Smooth muscle cell of the brain vasculature (primary cell): ENCODE measurements around the gene BMPR2.
"Not testable (repeated sequence)": the region's sequence is repeated elsewhere in the genome, so short reads cannot be mapped to it uniquely, and the experiment has no call there.

ENCODE experiments used
- DNase-seq: peaks from one replicate; pipeline ENCODE4 v3.0.0-alpha.2; 2012; ENCODE audit warnings: low read depth, low spot score

Gene BMPR2

GRCh38 chr2:202450785-202451184 lies 74.7 kb downstream of the BMPR2 start:
- DNase-seq: no peak

DNA sequence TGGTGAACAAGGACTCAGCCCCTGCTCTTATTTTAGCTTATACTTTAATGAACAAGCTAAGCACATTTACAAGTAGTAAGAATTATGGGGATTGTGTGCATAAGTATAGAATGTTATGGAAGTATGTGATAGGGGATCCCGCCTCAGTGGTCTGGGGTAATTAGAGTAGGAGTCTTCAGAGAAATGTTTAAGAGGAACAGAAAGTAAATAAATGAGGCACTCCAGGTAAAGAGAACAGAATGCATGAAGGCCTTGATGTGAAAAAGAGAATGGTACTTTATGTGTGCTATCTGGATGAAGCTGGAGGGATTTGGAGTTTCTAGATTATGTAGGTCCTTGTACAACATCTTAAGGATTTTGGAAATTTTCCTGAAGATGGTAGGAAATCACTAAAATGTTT lies 76.6 kb downstream of the BMPR2 start:
- DNase-seq: no peak

- no peak for DNase-seq
Measured at GRCh38 chr2:202454536-202454935, 78.4 kb downstream of the BMPR2 start.

- no peak for DNase-seq
Measured at GRCh38 chr2:202455114-202455513, 79.0 kb downstream of the BMPR2 start.

DNA sequence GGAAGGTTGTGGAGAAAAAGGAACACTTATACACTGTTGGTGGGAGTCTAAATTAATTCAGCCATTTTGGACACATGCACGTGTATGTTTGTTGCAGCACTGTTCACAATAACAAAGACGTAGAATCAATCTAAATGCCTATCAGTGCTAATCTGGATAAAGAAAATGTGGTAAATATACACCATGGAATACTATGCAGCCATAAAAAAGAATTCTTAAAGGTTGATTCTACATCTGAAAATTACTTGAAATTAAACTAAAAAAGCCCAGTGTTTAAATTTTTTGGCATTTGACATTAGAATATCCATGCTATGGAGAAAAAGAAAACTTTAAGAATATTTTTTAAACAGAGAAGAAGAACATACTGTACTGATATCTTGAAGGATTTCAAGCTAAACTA lies 84.0 kb downstream of the BMPR2 start:
- DNase-seq: no peak

GRCh38 chr2:202479090-202479489 lies 103.0 kb downstream of the BMPR2 start:
- no peak for DNase-seq

- no peak for DNase-seq
Measured at GRCh38 chr2:202479610-202480009, 103.5 kb downstream of the BMPR2 start.

GRCh38 chr2:202486351-202486750 lies 110.2 kb downstream of the BMPR2 start:
- DNase-seq: no peak

DNA sequence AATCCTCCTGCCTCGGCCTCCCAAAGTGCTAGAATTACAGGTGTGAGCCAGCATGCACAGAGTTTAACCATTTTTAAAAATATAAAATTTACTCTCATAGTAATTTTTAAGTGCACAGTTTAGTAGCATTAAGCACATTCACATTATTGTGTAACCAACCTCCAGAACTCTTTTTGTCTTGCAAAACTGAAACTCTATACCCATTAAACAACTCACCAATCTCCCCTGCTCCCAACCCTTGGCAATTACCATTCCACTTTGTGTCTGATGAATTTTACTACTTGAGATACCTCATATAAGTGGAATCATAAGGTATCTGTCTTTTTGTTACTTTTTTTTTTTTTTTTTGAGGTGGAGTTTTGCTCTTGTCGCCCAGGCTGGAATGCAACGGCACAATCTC lies 112.5 kb downstream of the BMPR2 start:
- no peak for DNase-seq

GRCh38 chr2:202490479-202490878 lies 114.4 kb downstream of the BMPR2 start:
- DNase-seq: no peak

GRCh38 chr2:202491514-202491913 lies 115.4 kb downstream of the BMPR2 start:
- no peak for DNase-seq

- DNase-seq: peak; percentile 79
Measured at GRCh38 chr2:202494300-202495229, 118.4 kb downstream of the BMPR2 start.

DNA sequence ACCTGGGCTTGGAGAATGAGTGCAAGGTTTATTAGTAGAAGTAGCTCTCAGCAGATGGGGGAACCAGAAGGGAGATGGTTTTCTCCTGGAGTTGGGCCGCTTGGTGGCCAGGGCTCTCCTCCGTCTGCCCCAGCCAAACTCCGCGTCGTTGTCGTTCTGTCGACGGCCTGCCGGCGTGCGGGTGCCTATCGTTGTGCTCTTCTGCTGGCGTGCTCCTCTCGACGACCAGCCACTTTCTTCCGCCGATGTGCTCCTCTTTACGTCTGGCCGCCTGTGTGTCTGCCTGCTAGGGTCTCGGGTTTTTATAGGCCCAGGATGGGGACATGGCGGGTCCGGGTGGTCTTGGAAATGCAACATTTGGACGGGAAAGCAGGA lies 119.1 kb downstream of the BMPR2 start:
- DNase-seq: no peak

DNA sequence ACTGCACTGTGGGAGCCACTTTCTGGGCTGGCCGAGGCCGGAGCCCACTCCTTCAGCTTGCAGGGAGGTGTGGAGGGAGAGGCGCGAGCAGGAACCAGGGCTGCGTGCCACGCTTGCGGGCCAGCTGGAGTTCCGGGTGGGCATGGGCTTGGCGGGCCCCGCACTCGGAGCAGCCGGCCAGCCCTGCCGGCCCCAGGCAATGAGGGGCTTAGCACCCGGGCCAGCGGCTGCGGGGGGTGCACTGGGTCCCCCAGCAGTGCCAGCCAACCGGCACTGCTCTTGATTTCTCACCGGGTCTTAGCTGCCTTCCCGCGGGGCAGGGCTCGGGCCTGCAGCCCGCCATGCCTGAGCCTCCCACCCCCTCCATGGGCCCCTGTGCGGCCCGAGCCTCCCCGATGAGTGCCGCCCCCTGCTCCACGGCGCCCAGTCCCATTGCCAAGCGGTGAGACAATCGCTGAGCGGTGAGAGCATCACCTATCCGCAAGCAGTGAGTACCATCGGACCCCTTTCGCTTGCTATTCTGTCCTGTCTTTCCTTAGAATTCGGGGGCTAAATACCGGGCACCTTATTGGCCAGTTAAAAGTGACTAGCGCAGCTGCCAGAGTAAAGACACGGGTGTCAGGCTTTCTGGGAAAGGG lies 120.8 kb downstream of the BMPR2 start:
- DNase-seq: not testable (repeated sequence)

- not testable (repeated sequence) for DNase-seq
Measured at GRCh38 chr2:202497473-202497866, 121.3 kb downstream of the BMPR2 start.

DNA sequence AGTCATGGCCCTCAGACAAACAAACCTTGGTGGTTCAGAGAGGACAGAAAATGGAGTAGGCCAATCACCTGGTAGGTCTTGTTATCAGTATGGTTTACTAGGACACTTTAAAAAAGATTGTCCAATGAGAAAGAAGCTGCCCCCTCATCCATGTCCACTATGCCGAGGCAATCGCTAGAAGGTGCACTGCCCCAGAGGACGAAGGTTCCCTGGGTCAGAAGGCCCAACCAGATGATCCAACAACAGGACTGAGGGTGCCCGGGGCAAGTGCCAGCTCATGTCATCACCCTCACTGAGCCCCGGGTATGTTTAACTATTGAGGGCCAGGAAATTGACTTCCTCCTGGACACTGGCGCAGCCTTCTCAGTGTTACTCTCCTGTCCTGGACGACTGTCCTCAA lies 123.7 kb downstream of the BMPR2 start:
- not testable (repeated sequence) for DNase-seq

- DNase-seq: not testable (repeated sequence)
Measured at GRCh38 chr2:202503276-202503675, 127.1 kb downstream of the BMPR2 start.

DNA sequence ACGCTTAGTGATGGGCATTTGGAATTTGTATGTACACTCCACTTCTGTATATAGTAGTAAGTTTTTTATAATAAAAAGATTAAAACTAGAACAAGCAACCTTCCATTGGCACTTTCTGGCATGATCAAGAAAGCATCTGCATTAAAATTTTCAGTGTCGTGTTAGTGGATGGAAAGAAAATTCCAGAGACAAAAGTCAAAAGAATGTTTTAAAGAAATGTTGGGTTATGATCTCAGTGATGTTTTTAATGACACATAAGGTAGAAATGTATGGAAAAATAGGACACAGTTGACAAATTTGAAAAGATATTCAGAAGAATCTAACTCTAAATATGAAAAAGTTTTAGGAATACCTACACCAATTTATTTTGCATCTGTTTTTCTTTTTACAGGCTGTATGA lies 132.6 kb downstream of the BMPR2 start:
- no peak for DNase-seq

DNA sequence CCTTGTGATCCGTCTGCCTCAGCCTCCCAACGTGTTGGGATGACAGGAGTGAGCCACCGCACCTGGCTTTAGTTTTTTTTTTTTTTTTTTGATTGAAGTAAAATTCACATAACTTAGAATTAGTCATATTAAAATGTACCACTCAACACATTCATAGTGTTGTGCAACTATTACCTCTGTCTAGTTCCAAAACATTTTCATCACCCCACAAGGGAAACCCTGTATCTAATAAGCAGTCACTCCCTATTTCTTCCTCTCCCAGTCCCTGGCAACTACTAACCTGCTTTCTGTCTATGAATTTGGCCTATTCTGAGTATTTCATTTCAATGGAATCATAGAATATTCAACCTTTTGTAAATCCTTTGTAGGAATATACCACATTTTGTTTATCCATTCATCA lies 134.8 kb downstream of the BMPR2 start:
- DNase-seq: no peak

DNA sequence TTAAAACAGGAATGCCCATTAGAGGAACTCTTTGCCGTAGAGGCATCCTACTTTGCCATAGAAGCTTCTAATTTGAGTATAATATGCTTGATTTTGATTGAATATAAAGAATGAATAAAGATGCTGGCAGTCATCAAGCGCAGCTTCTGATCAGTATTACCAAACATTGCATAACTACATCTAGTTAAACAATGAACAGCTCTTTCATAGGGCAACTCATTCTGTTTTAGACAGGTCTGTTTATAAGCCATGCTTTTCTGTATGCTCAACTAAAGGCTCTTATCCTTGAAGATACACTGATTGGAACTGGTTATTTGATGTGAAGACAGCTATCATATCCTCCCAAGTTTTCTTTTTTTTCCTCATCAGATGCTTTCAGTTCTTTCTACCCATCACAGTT lies 136.0 kb downstream of the BMPR2 start:
- no peak for DNase-seq

DNA sequence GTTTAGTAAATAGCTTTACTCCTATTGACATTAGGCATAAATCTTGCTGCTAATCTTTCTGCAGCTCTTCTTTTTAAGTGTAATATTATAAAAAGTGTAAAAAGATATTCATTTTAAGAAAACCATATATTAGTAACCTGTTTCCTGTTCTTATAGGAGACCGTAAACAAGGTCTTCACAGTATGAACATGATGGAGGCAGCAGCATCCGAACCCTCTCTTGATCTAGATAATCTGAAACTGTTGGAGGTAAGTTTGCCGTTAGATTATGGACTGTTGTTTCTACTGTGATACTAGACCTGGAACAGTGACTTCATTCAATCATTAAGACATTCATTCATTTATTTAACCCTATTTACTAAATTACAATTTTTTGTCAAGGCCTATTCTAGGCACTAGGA lies 138.6 kb downstream of the BMPR2 start:
- no peak for DNase-seq

GRCh38 chr2:202519453-202519852 lies 143.3 kb downstream of the BMPR2 start:
- DNase-seq: no peak

DNA sequence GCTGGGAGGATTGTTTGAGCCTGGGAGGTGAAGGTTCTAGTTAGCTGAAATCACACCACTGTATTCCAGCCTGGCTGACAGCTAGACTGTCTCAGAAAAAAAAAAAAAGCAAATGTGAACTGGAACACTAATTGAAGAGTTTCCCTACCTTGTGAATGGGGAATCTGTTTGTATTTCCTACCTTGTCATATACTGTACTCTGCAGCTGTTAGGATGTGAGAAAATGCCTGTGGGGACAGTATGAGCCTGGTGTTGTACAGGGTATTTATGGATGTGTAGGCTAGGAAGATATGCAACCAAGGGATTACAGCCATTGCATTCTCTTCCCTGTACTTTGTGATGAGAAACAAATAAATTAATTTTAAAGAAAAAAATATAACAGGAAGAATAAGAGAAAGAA lies 145.3 kb downstream of the BMPR2 start:
- DNase-seq: no peak
